Caco-2 (cell line): ENCODE data around the gene NUAK1. TPM values are rescaled to one million over a fixed set of nuclear protein-coding genes. Genes with fewer than 3 reads are reported as not detected.

Experiments used
- BruUV-seq: library from RNA; stranded (reverse); fragments of 400-500 nt; replicated peaks from 2 replicates; lab custom pipeline; 2021; lab: Mats Ljungman, UMichigan
- CTCF ChIA-PET: fragments of 300-600 bp; sonication (Branson Sonifier 250); formaldehyde crosslinking; loops from one replicate; lab custom pipeline; 2022; ENCODE audit warnings: antibody characterized with exemption; lab: Charles Lee
- POLR2A ChIA-PET: fragments of 300-600 bp; sonication (Branson Sonifier 250); formaldehyde crosslinking; loops from one replicate; lab custom pipeline; 2022; ENCODE audit warnings: antibody characterized with exemption; lab: Charles Lee
- DNase-seq, 2 experiments: peaks; one replicate each; pipeline versions ENCODE4 v3.0.0 to v3.0.0-alpha.2; 2020 to 2022
- H3K27me3 ChIP-seq: replicated peaks from 2 replicates; pipeline ENCODE4 v1.6.0; 2011; ENCODE audit warnings: low read length; ENCODE audit not compliant: control insufficient read depth, insufficient read depth
- H3K36me3 ChIP-seq: 2 replicates; pipeline ENCODE4 v1.5.1; 2011; ENCODE audit warnings: low read length; ENCODE audit not compliant: control insufficient read depth, insufficient read depth
- H3K4me1 ChIP-seq: fragments of 250-450 bp; sonication (Bioruptor Pico); 2 replicates; pipeline ENCODE4 v1.5.1; 2020; ENCODE audit warnings: mild to moderate bottlenecking
- H3K4me3 ChIP-seq: 2 replicates; pipeline ENCODE4 v1.5.1; 2011; ENCODE audit warnings: low read depth, mild to moderate bottlenecking, control low read depth, low read length
- H3K9me3 ChIP-seq: fragments of 250-450 bp; sonication (Bioruptor Pico); 2 replicates; pipeline ENCODE4 v1.5.1; 2020; ENCODE audit warnings: mild to moderate bottlenecking, moderate library complexity
- H3K27ac Mint-ChIP-seq: one replicate; pipeline ENCODE4 v1.8.0; 2022; ENCODE audit warnings: mixed read lengths; ENCODE audit not compliant: unreplicated experiment
- H3K27me3 Mint-ChIP-seq: one replicate; pipeline ENCODE4 v1.8.0; 2022; ENCODE audit warnings: mixed read lengths; ENCODE audit not compliant: insufficient read depth, unreplicated experiment
- H3K36me3 Mint-ChIP-seq: one replicate; pipeline ENCODE4 v1.8.0; 2022; ENCODE audit warnings: mild to moderate bottlenecking, mixed read lengths; ENCODE audit not compliant: insufficient read depth, unreplicated experiment
- H3K4me1 Mint-ChIP-seq: one replicate; pipeline ENCODE4 v1.8.0; 2022; ENCODE audit warnings: low read depth, mixed read lengths; ENCODE audit not compliant: unreplicated experiment
- H3K4me3 Mint-ChIP-seq: one replicate; pipeline ENCODE4 v1.8.0; 2022; ENCODE audit warnings: mild to moderate bottlenecking, moderate library complexity, mixed read lengths; ENCODE audit not compliant: unreplicated experiment
- H3K9me3 Mint-ChIP-seq: one replicate; pipeline ENCODE4 v1.8.0; 2022; ENCODE audit warnings: mixed read lengths; ENCODE audit not compliant: unreplicated experiment
- intact Hi-C: fragments of 100-400 bp; cut with micrococcal nuclease; formaldehyde crosslinking; loops from one replicate; pipeline ENCODE4 v1.10.0; 2022; ENCODE audit not compliant: unreplicated experiment
- total RNA-seq: library from RNA; stranded (reverse); gene quantifications from 2 replicates; pipeline ENCODE4 v1.2.3, GENCODE V29; 2022
- TF ChIP-seq, protein P1 (sequence below), 2 experiments: fragments of 200-600 bp in 1 of 2; IDR thresholded peaks; 1 replicate in 1 of 2; 2 replicates in 1 of 2; pipeline versions ENCODE4 v1.5.1 to v1.8.0; 2011 to 2022; ENCODE audit warnings: antibody characterized with exemption in 1 of 2, control low read depth in 1 of 2, inconsistent platforms in 1 of 2, low read depth in 1 of 2, low read length in 1 of 2, mild to moderate bottlenecking in 1 of 2, moderate library complexity in 1 of 2; ENCODE audit not compliant: insufficient read depth in 1 of 2, severe bottlenecking in 1 of 2, unreplicated experiment in 1 of 2

NUAK1 gene
- total RNA-seq, 1 experiment from 2014 or later = 3.7 TPM

DNA sequence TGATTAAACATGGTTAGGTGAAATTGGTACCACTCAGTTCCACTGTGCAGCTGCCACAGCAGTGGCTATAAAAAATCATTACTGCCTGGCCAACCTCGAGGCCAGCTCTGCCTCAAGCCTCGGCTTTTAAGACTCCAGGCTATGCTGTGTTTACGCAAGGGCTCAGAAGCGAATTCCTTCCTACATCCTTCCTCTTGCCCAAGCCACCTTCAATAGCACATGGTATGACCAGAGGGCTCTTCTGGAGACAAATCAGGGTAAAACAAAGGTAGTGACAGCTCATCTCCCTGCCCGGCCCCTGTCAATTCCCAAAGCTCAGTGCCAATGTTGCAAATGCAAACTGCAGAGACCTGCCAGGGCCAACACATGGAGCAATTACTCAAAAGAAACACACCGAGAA is 31.9 kb downstream of the NUAK1 start:
- H3K9me3 Mint-ChIP-seq = no peaks in the 10 kb centered on the region
- H3K4me1 Mint-ChIP-seq = peaks cover 33% of the 10 kb centered on the region
- peak overlapping the region; percentile 51 for H3K27ac Mint-ChIP-seq
- no peaks in the 10 kb centered on the region for H3K36me3 ChIP-seq
- peak; percentile 64 to 72 for DNase-seq
- no peaks in the 10 kb centered on the region for H3K27me3 Mint-ChIP-seq
- H3K4me1 ChIP-seq = peaks cover 49% of the 10 kb centered on the region
- TF ChIP-seq, protein P1, sequence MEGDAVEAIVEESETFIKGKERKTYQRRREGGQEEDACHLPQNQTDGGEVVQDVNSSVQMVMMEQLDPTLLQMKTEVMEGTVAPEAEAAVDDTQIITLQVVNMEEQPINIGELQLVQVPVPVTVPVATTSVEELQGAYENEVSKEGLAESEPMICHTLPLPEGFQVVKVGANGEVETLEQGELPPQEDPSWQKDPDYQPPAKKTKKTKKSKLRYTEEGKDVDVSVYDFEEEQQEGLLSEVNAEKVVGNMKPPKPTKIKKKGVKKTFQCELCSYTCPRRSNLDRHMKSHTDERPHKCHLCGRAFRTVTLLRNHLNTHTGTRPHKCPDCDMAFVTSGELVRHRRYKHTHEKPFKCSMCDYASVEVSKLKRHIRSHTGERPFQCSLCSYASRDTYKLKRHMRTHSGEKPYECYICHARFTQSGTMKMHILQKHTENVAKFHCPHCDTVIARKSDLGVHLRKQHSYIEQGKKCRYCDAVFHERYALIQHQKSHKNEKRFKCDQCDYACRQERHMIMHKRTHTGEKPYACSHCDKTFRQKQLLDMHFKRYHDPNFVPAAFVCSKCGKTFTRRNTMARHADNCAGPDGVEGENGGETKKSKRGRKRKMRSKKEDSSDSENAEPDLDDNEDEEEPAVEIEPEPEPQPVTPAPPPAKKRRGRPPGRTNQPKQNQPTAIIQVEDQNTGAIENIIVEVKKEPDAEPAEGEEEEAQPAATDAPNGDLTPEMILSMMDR (IDR thresholded peaks at IDR 0.05; ENCODE audit: insufficient read depth in 1 of 2, low read depth in 1 of 2, low read length in 1 of 2, severe bottlenecking in 1 of 2, unreplicated experiment in 1 of 2) = no peak
- POLR2A ChIA-PET = interaction anchor here (0.6 kb wide), 1 partner anchor 986 kb away, joined by 5 read pairs; no protein-coding TSS in a partner anchor
- intact Hi-C loops = loop anchor here (1.0 to 2.0 kb wide), 2 partner anchors 8 to 26 kb away; no protein-coding TSS in a partner anchor
- BruUV-seq = no TSS peak
- no peaks in the 10 kb centered on the region for H3K9me3 ChIP-seq
- no peak overlapping the region for H3K4me3 ChIP-seq
- peaks cover 6% of the 10 kb centered on the region for H3K36me3 Mint-ChIP-seq
- no peak overlapping the region for H3K4me3 Mint-ChIP-seq
- no peaks in the 10 kb centered on the region for H3K27me3 ChIP-seq
- CTCF ChIA-PET = interaction anchor here (0.7 kb wide), 1 partner anchor 82 kb away, joined by 4 read pairs; no protein-coding TSS in a partner anchor

DNA sequence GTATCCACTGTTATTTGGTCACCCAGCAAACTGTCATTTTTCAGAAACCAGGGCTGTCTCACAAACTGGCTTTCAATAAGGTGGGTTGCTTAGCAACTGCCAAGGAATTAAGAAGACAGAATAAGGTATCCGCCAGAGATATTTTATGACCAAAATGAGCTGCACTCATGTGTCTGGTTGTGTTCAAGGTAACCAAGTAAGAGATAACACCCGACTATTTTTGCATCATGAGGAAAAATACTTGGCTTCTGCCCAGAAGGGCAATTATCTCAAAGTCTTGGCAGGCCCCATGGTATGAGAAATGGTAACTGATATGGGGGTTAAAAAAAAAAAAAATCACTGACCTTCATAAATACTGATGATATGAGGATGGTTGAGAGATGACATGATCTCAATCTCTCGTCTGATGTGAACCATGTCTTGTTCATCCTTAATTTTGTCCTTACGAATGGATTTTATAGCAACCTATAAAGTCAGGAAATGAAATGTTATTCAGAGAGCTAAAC is 32.6 kb downstream of the NUAK1 start:
- Mint-ChIP-seq H3K36me3 (peaks cover 12% of the 10 kb centered on the region), H3K27me3 (no peaks in the 10 kb centered on the region), H3K4me3 (no peak overlapping the region), H3K27ac (no peak overlapping the region), H3K4me1 (peaks cover 33% of the 10 kb centered on the region), H3K9me3 (no peaks in the 10 kb centered on the region)
- ChIA-PET POLR2A (no interaction called here), CTCF (no interaction called here)
- Histone ChIP-seq H3K9me3 (no peaks in the 10 kb centered on the region), H3K4me1 (peaks cover 49% of the 10 kb centered on the region), H3K27me3 (no peaks in the 10 kb centered on the region), H3K36me3 (no peaks in the 10 kb centered on the region), H3K4me3 (no peak overlapping the region)
- DNase-seq = no peak
- TF ChIP-seq, protein P1 (IDR thresholded peaks at IDR 0.05; ENCODE audit: insufficient read depth in 1 of 2, low read depth in 1 of 2, low read length in 1 of 2, severe bottlenecking in 1 of 2, unreplicated experiment in 1 of 2) = no peak
- no TSS peak for BruUV-seq
- intact Hi-C loops = loop anchor here (2.0 kb wide), 1 partner anchor 27 kb away; no protein-coding TSS in a partner anchor

DNA sequence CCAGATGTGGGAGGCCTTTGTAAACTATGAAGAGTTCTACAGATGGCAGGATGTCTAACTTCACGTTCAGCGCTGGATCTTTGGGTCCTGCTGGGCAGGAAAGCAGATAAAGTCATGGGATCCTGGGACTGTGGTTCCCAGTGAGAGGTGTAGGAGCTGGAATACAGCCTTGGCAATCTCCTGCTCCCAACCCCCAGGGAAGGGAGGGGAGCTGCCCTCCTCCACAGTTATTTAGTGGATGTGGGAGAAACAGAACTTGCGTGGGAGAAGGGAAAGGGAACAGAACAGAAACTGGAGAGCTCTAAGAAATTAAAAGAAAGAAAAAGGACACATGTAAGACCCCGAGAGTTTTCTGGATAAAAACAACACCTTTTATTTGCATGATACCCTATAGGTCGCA is 37.0 kb downstream of the NUAK1 start:
- no peak overlapping the region for H3K4me3 ChIP-seq
- ChIA-PET CTCF (no interaction called here), POLR2A (no interaction called here)
- no peak for DNase-seq
- no peaks in the 10 kb centered on the region for H3K27me3 ChIP-seq
- intact Hi-C loops = no loop called here
- no peaks in the 10 kb centered on the region for H3K9me3 ChIP-seq
- H3K9me3 Mint-ChIP-seq = no peaks in the 10 kb centered on the region
- no peaks in the 10 kb centered on the region for H3K27me3 Mint-ChIP-seq
- no peaks in the 10 kb centered on the region for H3K36me3 ChIP-seq
- H3K27ac Mint-ChIP-seq = no peak overlapping the region
- H3K4me1 ChIP-seq = peaks cover 23% of the 10 kb centered on the region
- no peak overlapping the region for H3K4me3 Mint-ChIP-seq
- TF ChIP-seq, protein P1 (IDR thresholded peaks at IDR 0.05; ENCODE audit: insufficient read depth in 1 of 2, low read depth in 1 of 2, low read length in 1 of 2, severe bottlenecking in 1 of 2, unreplicated experiment in 1 of 2) = no peak
- peaks cover 16% of the 10 kb centered on the region for H3K4me1 Mint-ChIP-seq
- BruUV-seq = no TSS peak
- peaks cover 16% of the 10 kb centered on the region for H3K36me3 Mint-ChIP-seq
